Measurements from ENCODE around the gene IRF2BP1. TPM values are rescaled to one million over a fixed set of nuclear protein-coding genes. Genes with fewer than 3 reads are reported as not detected.

Gene IRF2BP1
- total and polyA plus RNA-seq, 10 donors, result 10.0 to 29.4 (median 22.5) TPM

DNA sequence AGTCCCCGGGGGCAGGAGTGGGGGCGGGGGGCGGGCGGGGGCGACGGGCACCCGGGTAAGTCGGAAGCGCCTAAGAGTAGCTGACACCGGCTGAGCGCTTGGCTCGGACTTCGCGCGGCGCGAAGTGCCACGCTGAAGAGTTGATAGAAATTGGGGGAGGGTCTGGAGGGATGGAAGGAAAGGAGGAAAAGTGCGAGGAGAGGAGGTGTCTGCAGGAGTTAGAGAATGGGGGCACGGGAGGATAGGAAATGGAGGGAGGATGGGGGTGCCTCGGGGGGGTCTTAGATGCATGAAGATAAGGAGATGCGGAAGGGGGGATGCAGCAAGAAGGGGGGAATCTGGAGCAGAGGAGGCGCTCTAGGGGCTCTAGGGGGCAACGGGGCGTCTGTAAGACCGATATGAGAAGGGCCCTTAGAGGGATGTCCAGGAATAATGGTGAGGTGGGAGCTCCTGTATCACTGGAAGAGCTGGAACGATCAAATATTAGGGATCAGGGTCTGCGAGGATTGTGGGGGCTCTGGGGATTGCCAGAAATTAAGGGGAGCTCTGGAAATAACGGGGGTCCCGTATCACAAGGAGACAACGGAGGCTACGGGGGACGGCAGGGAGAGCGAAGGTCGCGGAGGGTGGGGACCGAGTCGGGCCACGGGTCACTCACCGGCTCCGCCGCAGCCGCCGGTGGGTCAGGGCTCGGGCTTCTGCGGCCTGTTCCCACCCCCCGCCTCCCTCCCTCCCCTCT, 16.1 kb upstream of the IRF2BP1 start, which contains the start of gene MYPOP:
Gene MYPOP (minus strand): TSS at position 702 of the 739 bp plus-strand sequence. CDS start 840 bp downstream, outside the sequence.
- Histone ChIP-seq H3K27me3 (replicated peaks in 1 of 7) (no peaks in the 10 kb centered on the region), H3K36me3 (peaks cover 0 to 38% (median 16%) of the 10 kb centered on the region in 6 donors), H3K4me3 (peak within 1 kb of the TSS; percentile 65 to 91 (median 72)), H3K4me1 (peaks cover 18 to 56% (median 33%) of the 10 kb centered on the region in 6 donors), H3K9me3 (no peaks in the 10 kb centered on the region), H3K27ac (peak within 1 kb of the TSS; percentile 61 to 92 (median 84))
- DNase-seq, result no peak
- intact Hi-C loops (cut with DNase I; ENCODE audit: low total_unique reads), result no loop called here
- TF ChIP-seq POLR2AphosphoS5 (IDR thresholded peaks at IDR 0.05) (no peak), POLR2A (IDR thresholded peaks at IDR 0.05) (no peak)
- TF ChIP-seq, protein P1, sequence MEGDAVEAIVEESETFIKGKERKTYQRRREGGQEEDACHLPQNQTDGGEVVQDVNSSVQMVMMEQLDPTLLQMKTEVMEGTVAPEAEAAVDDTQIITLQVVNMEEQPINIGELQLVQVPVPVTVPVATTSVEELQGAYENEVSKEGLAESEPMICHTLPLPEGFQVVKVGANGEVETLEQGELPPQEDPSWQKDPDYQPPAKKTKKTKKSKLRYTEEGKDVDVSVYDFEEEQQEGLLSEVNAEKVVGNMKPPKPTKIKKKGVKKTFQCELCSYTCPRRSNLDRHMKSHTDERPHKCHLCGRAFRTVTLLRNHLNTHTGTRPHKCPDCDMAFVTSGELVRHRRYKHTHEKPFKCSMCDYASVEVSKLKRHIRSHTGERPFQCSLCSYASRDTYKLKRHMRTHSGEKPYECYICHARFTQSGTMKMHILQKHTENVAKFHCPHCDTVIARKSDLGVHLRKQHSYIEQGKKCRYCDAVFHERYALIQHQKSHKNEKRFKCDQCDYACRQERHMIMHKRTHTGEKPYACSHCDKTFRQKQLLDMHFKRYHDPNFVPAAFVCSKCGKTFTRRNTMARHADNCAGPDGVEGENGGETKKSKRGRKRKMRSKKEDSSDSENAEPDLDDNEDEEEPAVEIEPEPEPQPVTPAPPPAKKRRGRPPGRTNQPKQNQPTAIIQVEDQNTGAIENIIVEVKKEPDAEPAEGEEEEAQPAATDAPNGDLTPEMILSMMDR (IDR thresholded peaks at IDR 0.05 in 8 of 11, conservative IDR thresholded peaks at IDR 0.05 in 3 of 11), result no peak
- 1 to 2% (median 1%) methylated on average over 34 to 47 of the region's 47 CpGs for WGBS, 5 donors

DNA sequence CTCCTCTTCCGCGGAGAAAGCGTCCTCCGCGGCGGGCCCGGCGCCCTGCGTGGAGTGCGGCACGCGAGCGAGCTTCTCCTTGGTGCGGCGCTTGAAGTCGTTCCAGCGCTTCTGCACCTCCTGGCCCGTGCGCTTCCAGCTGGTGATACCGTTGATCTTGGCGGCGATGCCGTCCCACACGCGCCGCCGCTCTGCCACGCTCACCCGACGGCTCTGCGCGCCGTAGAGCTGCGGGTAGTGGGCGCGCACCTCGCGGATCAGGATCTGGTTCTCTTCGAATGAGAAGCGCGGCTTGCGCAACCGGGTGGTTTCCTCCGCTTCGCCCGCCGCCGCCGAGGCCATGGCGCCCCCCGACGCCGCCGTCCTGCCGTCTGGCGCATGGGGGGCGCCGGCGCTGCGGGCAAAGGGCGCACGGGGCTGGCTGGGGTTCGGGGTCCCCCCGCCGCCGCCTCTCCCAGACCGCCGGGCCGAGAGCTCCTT, 15.5 kb upstream of the IRF2BP1 start:
- peak overlapping the region in 6 of 8 donors; percentile 5 to 92 (median 84) for H3K27ac ChIP-seq
- TF ChIP-seq POLR2A (IDR thresholded peaks at IDR 0.05) (no peak), POLR2AphosphoS5 (IDR thresholded peaks at IDR 0.05) (peak in 2 of 3 donors; percentile 30 to 53)
- TF ChIP-seq, protein P1 (IDR thresholded peaks at IDR 0.05 in 8 of 11, conservative IDR thresholded peaks at IDR 0.05 in 3 of 11), result no peak
- intact Hi-C loops (cut with DNase I; ENCODE audit: low total_unique reads), result no loop called here

DNA sequence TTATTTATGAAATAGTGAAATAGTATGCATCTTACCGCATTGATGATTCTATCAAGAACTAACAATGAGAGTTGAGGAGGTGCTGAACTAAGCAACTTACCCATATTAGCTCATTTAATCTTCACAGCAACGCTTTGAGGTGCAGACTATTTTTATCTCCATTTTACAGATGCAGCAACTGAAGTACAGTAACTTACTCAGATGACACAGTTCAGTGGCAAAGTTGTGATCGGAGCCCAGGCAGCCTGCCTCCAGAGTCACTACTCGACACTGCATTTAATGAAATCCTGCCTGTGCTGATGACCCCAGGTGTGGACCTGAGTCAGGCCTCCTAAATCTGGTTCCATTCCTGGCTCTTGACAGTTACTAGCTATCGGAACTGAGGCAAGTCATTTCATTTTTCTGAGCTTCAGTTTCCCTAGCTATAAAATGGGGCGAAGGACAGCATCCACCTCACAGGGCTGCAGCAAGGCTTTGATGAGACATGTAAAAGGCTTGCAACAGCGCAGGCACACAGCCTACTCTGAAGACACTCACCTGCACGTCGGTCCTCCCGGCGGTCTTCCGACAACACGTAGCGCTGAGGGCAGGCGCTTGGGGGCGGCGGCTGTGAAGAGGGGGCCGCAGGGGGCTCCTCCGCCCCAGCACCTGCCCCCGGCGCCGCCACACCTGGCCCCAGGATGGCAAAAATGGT, 14.9 kb upstream of the IRF2BP1 start:
- H3K4me1 ChIP-seq, result peaks cover 18 to 65% (median 36%) of the 10 kb centered on the region in 6 donors
- peak overlapping the region; percentile 58 to 91 (median 72) for H3K4me3 ChIP-seq
- 72 to 87% (median 75%) methylated on average over 14 to 22 of the region's 22 CpGs for WGBS, 5 donors
- intact Hi-C loops (cut with DNase I; ENCODE audit: low total_unique reads), result no loop called here
- H3K27ac ChIP-seq, result peak overlapping the region in 4 of 8 donors; percentile 20 to 92 (median 88)
- H3K36me3 ChIP-seq, result peaks cover 0 to 47% (median 20%) of the 10 kb centered on the region in 6 donors
- no peak for DNase-seq
- TF ChIP-seq, protein P1 (IDR thresholded peaks at IDR 0.05 in 8 of 11, conservative IDR thresholded peaks at IDR 0.05 in 3 of 11), result no peak
- TF ChIP-seq POLR2A (IDR thresholded peaks at IDR 0.05) (no peak), POLR2AphosphoS5 (IDR thresholded peaks at IDR 0.05) (no peak)
- no peaks in the 10 kb centered on the region for H3K27me3 ChIP-seq (replicated peaks in 1 of 7)
- no peaks in the 10 kb centered on the region for H3K9me3 ChIP-seq

More for the DNA sequence above, 15.5 kb upstream of the IRF2BP1 start:
- H3K27me3 ChIP-seq (replicated peaks in 1 of 7), result no peaks in the 10 kb centered on the region
- peak; percentile 87 for DNase-seq
- peaks cover 0 to 42% (median 16%) of the 10 kb centered on the region in 6 donors for H3K36me3 ChIP-seq
- peaks cover 18 to 60% (median 36%) of the 10 kb centered on the region in 6 donors for H3K4me1 ChIP-seq
- peak overlapping the region; percentile 58 to 91 (median 72) for H3K4me3 ChIP-seq
- 0 to 19% (median 13%) methylated on average over 9 to 69 of the region's 69 CpGs for WGBS, 5 donors
- H3K9me3 ChIP-seq, result no peaks in the 10 kb centered on the region

All from spleen (tissue), 11 donors.